ENCODE results near the gene IFT22. TPM values are rescaled to one million over a fixed set of nuclear protein-coding genes. Genes with fewer than 3 reads are reported as not detected.

Gene IFT22
- 37.4 TPM for polyA plus RNA-seq (2013, experiment 1 of 2)
- 38.5 TPM for polyA plus RNA-seq (2013, experiment 2 of 2)

DNA sequence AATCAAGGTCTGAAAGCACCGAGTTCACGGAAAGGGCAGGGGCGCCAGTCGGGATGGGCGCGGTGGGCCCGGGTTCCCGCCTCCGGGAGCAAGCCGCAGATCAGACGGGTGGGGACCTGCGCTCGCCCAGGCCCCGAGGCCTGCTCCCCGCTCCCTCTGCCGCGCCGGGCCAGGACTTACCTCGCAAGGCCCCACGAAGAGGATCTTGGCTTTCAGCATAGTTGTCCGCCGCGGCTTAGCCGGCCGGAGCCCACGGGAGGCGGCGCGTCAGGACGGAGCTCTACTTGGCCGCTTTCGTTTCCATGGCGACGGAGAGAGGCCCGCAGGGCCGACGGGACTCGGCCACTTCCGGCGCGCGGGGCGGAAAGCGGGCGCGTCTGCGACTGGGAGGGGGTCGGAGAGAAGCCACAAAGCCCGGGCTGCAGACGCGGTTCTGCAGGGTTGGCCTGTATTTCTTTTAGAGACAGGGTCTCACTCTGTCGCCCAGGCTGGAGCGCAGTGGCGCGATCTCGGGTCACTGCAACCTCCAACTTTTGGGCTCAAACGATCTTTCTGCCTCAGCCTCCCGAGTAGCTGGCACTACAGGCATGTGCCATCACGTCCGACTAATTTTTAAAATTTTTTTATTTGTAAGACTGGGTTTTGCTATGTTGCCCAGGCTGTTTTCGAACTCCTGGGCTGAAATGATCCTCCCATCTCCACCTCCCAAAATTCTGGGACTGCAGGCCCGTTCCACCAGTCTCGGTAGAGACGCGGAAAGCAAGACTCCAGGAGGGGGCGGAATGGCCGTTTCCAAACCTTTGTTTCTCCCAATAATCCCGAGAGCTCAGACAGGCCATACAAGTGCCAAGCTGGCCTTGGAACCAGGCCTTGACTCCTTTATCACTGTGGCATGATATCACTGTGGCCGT lies at the start of gene IFT22:
TSS of gene IFT22 (minus strand) at position 322 of the 911 bp plus-strand sequence. CDS start at position 219, 103 bp downstream.
- H4K8ac ChIP-seq (ENCODE audit: low read length), result peak within 1 kb of the TSS; percentile 99
- H3K9me3 ChIP-seq (ENCODE audit: control insufficient read depth, low read length), result no peaks in the 10 kb centered on the region
- H3K18ac ChIP-seq (ENCODE audit: low read depth in 1 of 2, low read length in 2 of 2), result peak within 1 kb of the TSS; percentile 88 to 92
- H3K9ac ChIP-seq (ENCODE audit: low read length), result peak within 1 kb of the TSS; percentile 96
- peak within 1 kb of the TSS; percentile 88 to 99 for H3K4me3 ChIP-seq (ENCODE audit: insufficient read depth in 1 of 2, low read depth in 1 of 2, low read length in 2 of 2)
- peak within 1 kb of the TSS; percentile 90 for H4K91ac ChIP-seq (ENCODE audit: low read length)
- H3K23ac ChIP-seq (ENCODE audit: low read length in 2 of 2), result peak within 1 kb of the TSS in 1 of 2 experiments; percentile 70
- H3K14ac ChIP-seq (ENCODE audit: low read length in 2 of 2), result peak within 1 kb of the TSS in 1 of 2 experiments; percentile 61
- peak within 1 kb of the TSS; percentile 53 for H2BK5ac ChIP-seq (ENCODE audit: low read depth, low read length, poor library complexity, severe bottlenecking)
- 3% methylated on average over 65 of the region's 69 CpGs for WGBS
- H2BK15ac ChIP-seq (ENCODE audit: low read depth, poor library complexity, severe bottlenecking), result peak within 1 kb of the TSS; percentile 84
- H3K4me2 ChIP-seq (ENCODE audit: low read length, poor library complexity, severe bottlenecking), result peak within 1 kb of the TSS; percentile 89
- peaks cover 0 to 15% of the 10 kb centered on the region in 2 experiments for H3K27me3 ChIP-seq (ENCODE audit: control insufficient read depth in 1 of 2, insufficient read depth in 1 of 2, low read length in 2 of 2)
- H3K4me1 ChIP-seq (ENCODE audit: control insufficient read depth, insufficient read depth, low read depth, low read length), result peaks cover 7% of the 10 kb centered on the region
- H3K27ac ChIP-seq (ENCODE audit: low read length, poor library complexity, severe bottlenecking), result peak within 1 kb of the TSS; percentile 82
- H2AFZ ChIP-seq (ENCODE audit: low read depth, low read length), result peak within 1 kb of the TSS; percentile 79
- H2BK12ac ChIP-seq (ENCODE audit: low read length in 2 of 2), result no peak within 1 kb of the TSS
- H2BK120ac ChIP-seq (ENCODE audit: low read depth, low read length), result peak within 1 kb of the TSS; percentile 19
- H3K36me3 ChIP-seq (ENCODE audit: control insufficient read depth in 1 of 2, insufficient read depth in 2 of 2, low read depth in 1 of 2, low read length in 2 of 2), result peaks cover 16 to 18% of the 10 kb centered on the region in 2 experiments
- H3K79me1 ChIP-seq (replicated peaks; ENCODE audit: low read length, poor library complexity, severe bottlenecking), result peaks cover 14% of the 10 kb centered on the region
- H2AK5ac ChIP-seq (ENCODE audit: low read length, severe bottlenecking), result peak within 1 kb of the TSS; percentile 35
- peak; percentile 93 for DNase-seq
- H3K4ac ChIP-seq (ENCODE audit: low read depth in 1 of 2, low read length in 2 of 2), result peak within 1 kb of the TSS; percentile 46 to 73

GRCh38 chr7:101370836-101371235 lies 49.2 kb upstream of the IFT22 start:
- no peak for DNase-seq
- H4K8ac ChIP-seq (ENCODE audit: low read length), result no peak overlapping the region
- peaks cover 2% of the 10 kb centered on the region for H3K4me1 ChIP-seq (ENCODE audit: control insufficient read depth, insufficient read depth, low read depth, low read length)
- H2BK120ac ChIP-seq (ENCODE audit: low read depth, low read length), result no peak overlapping the region
- H3K23ac ChIP-seq (ENCODE audit: low read length in 2 of 2), result no peak overlapping the region
- no peaks in the 10 kb centered on the region for H3K36me3 ChIP-seq (ENCODE audit: control insufficient read depth in 1 of 2, insufficient read depth in 2 of 2, low read depth in 1 of 2, low read length in 2 of 2)
- no peak overlapping the region for H3K4ac ChIP-seq (ENCODE audit: low read depth in 1 of 2, low read length in 2 of 2)
- no peak overlapping the region for H3K18ac ChIP-seq (ENCODE audit: low read depth in 1 of 2, low read length in 2 of 2)
- H2AK5ac ChIP-seq (ENCODE audit: low read length, severe bottlenecking), result no peak overlapping the region
- 81% methylated on average over 5 of the region's 5 CpGs for WGBS
- H2BK15ac ChIP-seq (ENCODE audit: low read depth, poor library complexity, severe bottlenecking), result no peak overlapping the region
- no peak overlapping the region for H2BK5ac ChIP-seq (ENCODE audit: low read depth, low read length, poor library complexity, severe bottlenecking)
- H2BK12ac ChIP-seq (ENCODE audit: low read length in 2 of 2), result no peak overlapping the region
- H3K27ac ChIP-seq (ENCODE audit: low read length, poor library complexity, severe bottlenecking), result no peak overlapping the region
- H3K9ac ChIP-seq (ENCODE audit: low read length), result no peak overlapping the region
- H3K27me3 ChIP-seq (ENCODE audit: control insufficient read depth in 1 of 2, insufficient read depth in 1 of 2, low read length in 2 of 2), result peaks cover 59 to 76% of the 10 kb centered on the region in 2 experiments
- no peak overlapping the region for H3K4me3 ChIP-seq (ENCODE audit: insufficient read depth in 1 of 2, low read depth in 1 of 2, low read length in 2 of 2)
- H3K9me3 ChIP-seq (ENCODE audit: control insufficient read depth, low read length), result peaks cover 5% of the 10 kb centered on the region
- no peak overlapping the region for H3K14ac ChIP-seq (ENCODE audit: low read length in 2 of 2)
- H4K91ac ChIP-seq (ENCODE audit: low read length), result no peak overlapping the region
- H3K79me1 ChIP-seq (replicated peaks; ENCODE audit: low read length, poor library complexity, severe bottlenecking), result no peaks in the 10 kb centered on the region
- no peak overlapping the region for H2AFZ ChIP-seq (ENCODE audit: low read depth, low read length)
- H3K4me2 ChIP-seq (ENCODE audit: low read length, poor library complexity, severe bottlenecking), result no peak overlapping the region

GRCh38 chr7:101368422-101369165 lies 47.0 kb upstream of the IFT22 start:
- H3K36me3 ChIP-seq (ENCODE audit: control insufficient read depth in 1 of 2, insufficient read depth in 2 of 2, low read depth in 1 of 2, low read length in 2 of 2), result no peaks in the 10 kb centered on the region
- H3K23ac ChIP-seq (ENCODE audit: low read length in 2 of 2), result no peak overlapping the region
- H3K27ac ChIP-seq (ENCODE audit: low read length, poor library complexity, severe bottlenecking), result no peak overlapping the region
- no peak for DNase-seq
- H2BK12ac ChIP-seq (ENCODE audit: low read length in 2 of 2), result no peak overlapping the region
- H3K27me3 ChIP-seq (ENCODE audit: control insufficient read depth in 1 of 2, insufficient read depth in 1 of 2, low read length in 2 of 2), result peaks cover 59 to 88% of the 10 kb centered on the region in 2 experiments
- no peak overlapping the region for H2BK15ac ChIP-seq (ENCODE audit: low read depth, poor library complexity, severe bottlenecking)
- H3K18ac ChIP-seq (ENCODE audit: low read depth in 1 of 2, low read length in 2 of 2), result no peak overlapping the region
- no peak overlapping the region for H3K4me2 ChIP-seq (ENCODE audit: low read length, poor library complexity, severe bottlenecking)
- H3K4ac ChIP-seq (ENCODE audit: low read depth in 1 of 2, low read length in 2 of 2), result no peak overlapping the region
- H3K9me3 ChIP-seq (ENCODE audit: control insufficient read depth, low read length), result peaks cover 5% of the 10 kb centered on the region
- H2AK5ac ChIP-seq (ENCODE audit: low read length, severe bottlenecking), result no peak overlapping the region
- no peak overlapping the region for H4K8ac ChIP-seq (ENCODE audit: low read length)
- H2BK120ac ChIP-seq (ENCODE audit: low read depth, low read length), result no peak overlapping the region
- no peak overlapping the region for H2BK5ac ChIP-seq (ENCODE audit: low read depth, low read length, poor library complexity, severe bottlenecking)
- H3K14ac ChIP-seq (ENCODE audit: low read length in 2 of 2), result no peak overlapping the region
- H3K9ac ChIP-seq (ENCODE audit: low read length), result no peak overlapping the region
- 63% methylated on average over 3 of the region's 8 CpGs for WGBS
- H2AFZ ChIP-seq (ENCODE audit: low read depth, low read length), result no peak overlapping the region
- no peak overlapping the region for H3K4me3 ChIP-seq (ENCODE audit: insufficient read depth in 1 of 2, low read depth in 1 of 2, low read length in 2 of 2)
- H3K4me1 ChIP-seq (ENCODE audit: control insufficient read depth, insufficient read depth, low read depth, low read length), result peaks cover 3% of the 10 kb centered on the region
- H4K91ac ChIP-seq (ENCODE audit: low read length), result no peak overlapping the region
- no peaks in the 10 kb centered on the region for H3K79me1 ChIP-seq (replicated peaks; ENCODE audit: low read length, poor library complexity, severe bottlenecking)

DNA sequence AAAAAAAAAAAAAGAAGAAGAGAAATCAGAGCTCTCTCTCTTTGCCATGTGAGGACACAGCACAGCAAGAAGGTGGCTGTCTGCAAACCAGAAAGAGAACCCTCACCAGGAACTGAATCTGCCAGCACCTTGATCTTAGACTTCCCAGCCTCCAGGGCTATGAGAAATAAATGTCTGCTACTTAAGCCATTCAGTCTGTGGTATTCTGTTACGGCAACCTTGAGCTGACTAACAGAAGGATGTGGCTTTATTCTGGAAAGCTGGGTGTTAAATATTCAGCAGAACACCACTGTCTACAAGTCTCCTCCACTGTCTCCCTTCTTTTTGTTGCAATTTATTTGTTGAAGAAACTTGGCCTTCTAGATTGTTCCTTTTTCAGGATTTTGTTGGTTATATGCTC lies 46.1 kb upstream of the IFT22 start:
- Histone ChIP-seq H3K36me3 (ENCODE audit: control insufficient read depth in 1 of 2, insufficient read depth in 2 of 2, low read depth in 1 of 2, low read length in 2 of 2) (no peaks in the 10 kb centered on the region), H3K4me3 (ENCODE audit: insufficient read depth in 1 of 2, low read depth in 1 of 2, low read length in 2 of 2) (no peak overlapping the region), H2AK5ac (ENCODE audit: low read length, severe bottlenecking) (no peak overlapping the region), H3K79me1 (replicated peaks; ENCODE audit: low read length, poor library complexity, severe bottlenecking) (no peaks in the 10 kb centered on the region), H2BK15ac (ENCODE audit: low read depth, poor library complexity, severe bottlenecking) (no peak overlapping the region), H2BK12ac (ENCODE audit: low read length in 2 of 2) (no peak overlapping the region), H3K14ac (ENCODE audit: low read length in 2 of 2) (no peak overlapping the region), H4K91ac (ENCODE audit: low read length) (no peak overlapping the region), H3K4ac (ENCODE audit: low read depth in 1 of 2, low read length in 2 of 2) (no peak overlapping the region), H3K27me3 (ENCODE audit: control insufficient read depth in 1 of 2, insufficient read depth in 1 of 2, low read length in 2 of 2) (peaks cover 51 to 83% of the 10 kb centered on the region in 2 experiments), H2BK120ac (ENCODE audit: low read depth, low read length) (no peak overlapping the region), H3K18ac (ENCODE audit: low read depth in 1 of 2, low read length in 2 of 2) (no peak overlapping the region), H4K8ac (ENCODE audit: low read length) (no peak overlapping the region), H3K23ac (ENCODE audit: low read length in 2 of 2) (no peak overlapping the region), H2AFZ (ENCODE audit: low read depth, low read length) (no peak overlapping the region), H3K9me3 (ENCODE audit: control insufficient read depth, low read length) (peaks cover 5% of the 10 kb centered on the region), H2BK5ac (ENCODE audit: low read depth, low read length, poor library complexity, severe bottlenecking) (no peak overlapping the region), H3K4me2 (ENCODE audit: low read length, poor library complexity, severe bottlenecking) (no peak overlapping the region), H3K4me1 (ENCODE audit: control insufficient read depth, insufficient read depth, low read depth, low read length) (peaks cover 11% of the 10 kb centered on the region), H3K27ac (ENCODE audit: low read length, poor library complexity, severe bottlenecking) (no peak overlapping the region), H3K9ac (ENCODE audit: low read length) (no peak overlapping the region)
- 83% methylated on average over 1 of the region's 1 CpG for WGBS
- no peak for DNase-seq

Data from mesenchymal stem cell (in vitro differentiated cells and primary cell).